A673 (cell line): ENCODE measurements around the gene CCL5.

Experiments used
- EZH2 ChIP-seq: fragments of 200-600 bp; sonication (generic); IDR thresholded peaks from 2 replicates; pipeline ENCODE4 v1.6.1; 2017; ENCODE audit warnings: borderline replicate concordance, low read depth, mild to moderate bottlenecking, mixed read lengths, antibody characterized with exemption, low read length; ENCODE audit not compliant: poor library complexity, severe bottlenecking
- TF ChIP-seq, protein P1 (sequence below): fragments of 300-800, 200-600 bp; sonication (generic); conservative IDR thresholded peaks from 2 replicates; pipeline ENCODE4 v1.5.1; 2017; ENCODE audit warnings: low read depth, mild to moderate bottlenecking, antibody characterized with exemption, low read length, moderate library complexity, mixed read lengths

DNA sequence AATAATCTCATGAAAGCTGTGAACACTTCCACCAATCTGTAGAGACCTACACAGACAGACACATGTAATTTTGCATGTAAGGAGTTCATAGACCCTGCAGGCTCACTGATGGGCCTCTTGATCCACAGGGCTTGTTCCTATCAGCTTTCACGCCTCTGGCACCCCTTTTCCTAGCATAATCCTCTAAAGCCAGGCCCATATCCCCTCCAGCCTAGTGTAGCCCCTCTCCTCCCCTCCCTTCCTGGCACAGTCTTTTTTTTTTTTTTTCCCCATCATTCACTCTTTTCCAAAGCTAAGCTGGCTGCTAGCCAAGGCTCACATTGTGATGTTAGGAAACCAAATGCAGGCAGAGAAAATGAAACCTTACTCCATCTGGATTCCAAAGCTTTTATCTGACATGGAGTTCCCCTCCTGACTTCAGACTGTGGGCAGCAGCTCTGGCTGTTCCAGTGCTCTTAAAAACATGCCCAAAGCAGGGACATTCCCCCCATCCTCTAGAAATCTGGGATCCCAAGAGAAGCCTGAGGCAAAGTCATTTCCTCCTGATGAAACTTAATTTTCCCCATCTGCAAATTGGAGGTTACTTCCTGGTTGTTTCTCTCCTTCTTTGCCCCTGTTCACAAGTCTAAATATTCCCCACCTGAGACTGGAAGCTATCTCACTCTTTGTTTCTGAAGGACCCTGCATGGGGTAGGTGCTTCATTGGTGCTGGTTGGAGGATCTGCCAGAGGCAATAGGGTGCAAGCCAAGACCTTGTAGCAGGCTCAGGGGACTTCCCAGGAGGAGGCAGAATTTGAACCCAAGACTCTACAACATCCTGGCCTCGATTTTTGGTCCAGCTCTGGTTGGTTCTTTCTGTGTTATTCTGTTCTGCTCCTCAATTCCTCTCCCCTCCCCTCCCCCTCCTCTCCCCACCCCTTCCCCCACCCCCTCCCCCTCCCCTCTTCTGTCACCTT lies 9.9 kb upstream of the CCL5 start:
- TF ChIP-seq, protein P1, sequence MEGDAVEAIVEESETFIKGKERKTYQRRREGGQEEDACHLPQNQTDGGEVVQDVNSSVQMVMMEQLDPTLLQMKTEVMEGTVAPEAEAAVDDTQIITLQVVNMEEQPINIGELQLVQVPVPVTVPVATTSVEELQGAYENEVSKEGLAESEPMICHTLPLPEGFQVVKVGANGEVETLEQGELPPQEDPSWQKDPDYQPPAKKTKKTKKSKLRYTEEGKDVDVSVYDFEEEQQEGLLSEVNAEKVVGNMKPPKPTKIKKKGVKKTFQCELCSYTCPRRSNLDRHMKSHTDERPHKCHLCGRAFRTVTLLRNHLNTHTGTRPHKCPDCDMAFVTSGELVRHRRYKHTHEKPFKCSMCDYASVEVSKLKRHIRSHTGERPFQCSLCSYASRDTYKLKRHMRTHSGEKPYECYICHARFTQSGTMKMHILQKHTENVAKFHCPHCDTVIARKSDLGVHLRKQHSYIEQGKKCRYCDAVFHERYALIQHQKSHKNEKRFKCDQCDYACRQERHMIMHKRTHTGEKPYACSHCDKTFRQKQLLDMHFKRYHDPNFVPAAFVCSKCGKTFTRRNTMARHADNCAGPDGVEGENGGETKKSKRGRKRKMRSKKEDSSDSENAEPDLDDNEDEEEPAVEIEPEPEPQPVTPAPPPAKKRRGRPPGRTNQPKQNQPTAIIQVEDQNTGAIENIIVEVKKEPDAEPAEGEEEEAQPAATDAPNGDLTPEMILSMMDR = no peak
- no peak for TF ChIP-seq EZH2
